GM12878 (cell line): ENCODE data around the gene ITSN2. TPM values are rescaled to one million over a fixed set of nuclear protein-coding genes. Genes with fewer than 3 reads are reported as not detected.

Experiments
- ATAC-seq: fragments of 200-7000 bp; cut with Tn5 transposase; 3 replicates; pipeline ENCODE4 v1.9.1; 2020; ENCODE audit warnings: mild to moderate bottlenecking, moderate library complexity
- BruUV-seq: library from RNA; stranded (reverse); fragments of 400-500 nt; replicated peaks from 2 replicates; lab custom pipeline; 2021; lab: Mats Ljungman, UMichigan
- CTCF ChIA-PET: fragments of 300-600 bp; sonication (Branson Sonifier 250); formaldehyde crosslinking; extraction: SDS; loops from one replicate; lab custom pipeline; 2021; ENCODE audit warnings: inconsistent platforms; lab: Yijun Ruan, JAX
- POLR2A ChIA-PET: fragments of 350-600 bp; formaldehyde crosslinking; extraction: SDS; loops from one replicate; lab custom pipeline; 2021; ENCODE audit warnings: inconsistent platforms; lab: Charles Lee
- RAD21 ChIA-PET: fragments of 300-600 bp; sonication (Branson Sonifier 250); formaldehyde crosslinking; loops from one replicate; lab custom pipeline; 2023; ENCODE audit warnings: antibody characterized with exemption; ENCODE audit not compliant: unreplicated experiment; lab: Charles Lee
- SMC1A ChIA-PET: fragments of 300-600 bp; sonication (Branson Sonifier 250); formaldehyde crosslinking; loops from one replicate; lab custom pipeline; 2023; ENCODE audit not compliant: unreplicated experiment, uncharacterized antibody; lab: Charles Lee
- DNase-seq: peaks from one replicate; pipeline ENCODE4 v3.0.0-alpha.2; 2011; ENCODE audit warnings: low read depth, low spot score
- FAIRE-seq: peaks from 3 replicates; lab custom pipeline; 2011; peaks lifted over from hg19 to GRCh38; lab: Jason Lieb, UNC
- H2AFZ ChIP-seq: 2 replicates; pipeline ENCODE4 v1.6.0; 2011; ENCODE audit warnings: low read depth, low read length, control low read depth; ENCODE audit not compliant: control insufficient read depth
- H3K27ac ChIP-seq: 2 replicates; pipeline ENCODE4 v1.5.1; 2011; ENCODE audit warnings: control low read depth; ENCODE audit not compliant: control insufficient read depth, insufficient read depth
- H3K27me3 ChIP-seq, 2 experiments: replicated peaks in 1 of 2; 2 replicates each; pipeline versions ENCODE4 v1.6.0 to v1.6.1; 2011; ENCODE audit warnings: low read length in 1 of 2; ENCODE audit not compliant: control insufficient read depth in 2 of 2, insufficient read depth in 2 of 2
- H3K36me3 ChIP-seq, 2 experiments: 2 replicates each; pipeline ENCODE4 v1.5.1; 2011; ENCODE audit warnings: low read length in 1 of 2; ENCODE audit not compliant: control insufficient read depth in 2 of 2, insufficient read depth in 2 of 2
- H3K4me1 ChIP-seq: 2 replicates; pipeline ENCODE4 v1.6.1; 2011; ENCODE audit warnings: mild to moderate bottlenecking, low read length, moderate library complexity, mixed read lengths; ENCODE audit not compliant: control insufficient read depth, insufficient read depth
- H3K4me2 ChIP-seq: 2 replicates; pipeline ENCODE4 v1.6.0; 2011; ENCODE audit warnings: control low read depth; ENCODE audit not compliant: control insufficient read depth, insufficient read depth
- H3K4me3 ChIP-seq: fragments of 200-600 bp; sonication (generic); 2 replicates; pipeline ENCODE4 v1.5.1; 2016
- H3K79me2 ChIP-seq: 2 replicates; pipeline ENCODE4 v1.6.0; 2011; ENCODE audit warnings: low read length; ENCODE audit not compliant: control insufficient read depth, insufficient read depth
- H3K9ac ChIP-seq: 2 replicates; pipeline ENCODE4 v1.8.0; 2011; ENCODE audit warnings: low read length, control low read depth, mixed read lengths; ENCODE audit not compliant: control insufficient read depth, insufficient read depth
- H3K9me3 ChIP-seq: replicated peaks from 3 replicates; pipeline ENCODE4 v1.5.1; 2011; ENCODE audit warnings: mild to moderate bottlenecking, low read length; ENCODE audit not compliant: control insufficient read depth, insufficient read depth
- H4K20me1 ChIP-seq: 2 replicates; pipeline ENCODE4 v1.6.0; 2011; ENCODE audit not compliant: control insufficient read depth, insufficient read depth
- CBX5 ChIP-seq: sonication (generic); IDR thresholded peaks from 2 replicates; pipeline ENCODE4 v1.6.1; 2016; ENCODE audit warnings: low read depth, moderate library complexity, mild to moderate bottlenecking, inconsistent platforms
- GABPA ChIP-seq: IDR thresholded peaks from 2 replicates; pipeline ENCODE4 v1.6.1; 2014; ENCODE audit warnings: antibody characterized with exemption, low read depth, mild to moderate bottlenecking, inconsistent platforms
- IKZF1 ChIP-seq: fragments of 450-650 bp; conservative IDR thresholded peaks from 2 replicates; pipeline ENCODE4 v1.6.1; 2017; ENCODE audit warnings: antibody characterized with exemption, mild to moderate bottlenecking
- MYB ChIP-seq: fragments of 150-350 bp; IDR thresholded peaks from 2 replicates; pipeline ENCODE4 v1.6.1; 2014; ENCODE audit warnings: mild to moderate bottlenecking, low read depth, low read length, borderline replicate concordance
- WRNIP1 ChIP-seq: IDR thresholded peaks from 2 replicates; pipeline ENCODE4 v1.6.1; 2011; ENCODE audit warnings: low read depth, low read length, improper control_type of control experiment, borderline replicate concordance
- WGBS: methylation state at CpG from one replicate; pipeline ENCODE4 v1.1.6; 2016; ENCODE audit warnings: low lambda C conversion rate; ENCODE audit not compliant: insufficient replicate concordance, insufficient coverage; ENCODE audit errors: missing lambda C conversion rate; 5-methylcytosine and 5-hydroxymethylcytosine counted together
- in situ Hi-C: fragments of 300-500 bp; cut with MboI; formaldehyde crosslinking; loops from 9 replicates; pipeline ENCODE4 v1.14.3; 2018; ENCODE audit warnings: mixed read lengths
- intact Hi-C: fragments of 100-400 bp; cut with micrococcal nuclease; formaldehyde crosslinking; loops from one replicate; pipeline ENCODE4 v1.14.2; 2022; ENCODE audit not compliant: unreplicated experiment
- polyA plus RNA-seq, 11 experiments: library from polyadenylated mRNA; depleted of rRNA in 4 of 11; unstranded in 6 of 11; stranded (reverse) in 5 of 11; fragments of >200 nt; fragmentation: Nextera tagmentation in 4 of 11; fragmentation: Illumina TruSeq in 1 of 11; extraction: Ambion mirVana in 4 of 11; extraction: Trizol in 1 of 11; gene quantifications; 1 replicate in 1 of 11; 2 replicates in 10 of 11; pipeline versions ENCODE4 v1.2.1 to v1.2.3, GENCODE V29; 2011 to 2016; ENCODE audit warnings: inconsistent platforms in 2 of 11, missing spikeins in 2 of 11, low read depth in 1 of 11
- total RNA-seq, 4 experiments: library from RNA; depleted of rRNA in 3 of 4; stranded (reverse); fragments of >200 nt in 3 of 4; fragmentation: Illumina TruSeq in 1 of 4; extraction: Trizol in 1 of 4; gene quantifications; 2 replicates each; pipeline versions ENCODE4 v1.2.1 to v1.2.3, GENCODE V29; 2013 to 2021
- TF ChIP-seq, protein P1 (sequence below): IDR thresholded peaks from 2 replicates; pipeline ENCODE4 v1.6.1; 2012; ENCODE audit warnings: low read depth, low read length, improper control_type of control experiment
- TF ChIP-seq, protein P2 (sequence below): fragments of 450-650 bp; IDR thresholded peaks from 2 replicates; pipeline ENCODE4 v1.6.1; 2017; ENCODE audit warnings: mild to moderate bottlenecking
- TF ChIP-seq, protein P3 (sequence below): fragments of 150-350 bp; IDR thresholded peaks from 2 replicates; pipeline ENCODE4 v1.6.1; 2014; ENCODE audit warnings: mild to moderate bottlenecking, low read depth, low read length
- TF ChIP-seq, protein P4 (sequence below): fragments of 450-650 bp; formaldehyde crosslinking; IDR thresholded peaks from 2 replicates; pipeline ENCODE4 v1.5.0; 2022; ENCODE audit warnings: mild to moderate bottlenecking, missing genetic modification characterization

The ITSN2 gene
- total and polyA plus RNA-seq, 10 of the 15 experiments (the other 5 are each of a cell fraction or from before 2014, with no cell fraction given), result 20.5 to 80.0 (median 54.7) TPM

DNA sequence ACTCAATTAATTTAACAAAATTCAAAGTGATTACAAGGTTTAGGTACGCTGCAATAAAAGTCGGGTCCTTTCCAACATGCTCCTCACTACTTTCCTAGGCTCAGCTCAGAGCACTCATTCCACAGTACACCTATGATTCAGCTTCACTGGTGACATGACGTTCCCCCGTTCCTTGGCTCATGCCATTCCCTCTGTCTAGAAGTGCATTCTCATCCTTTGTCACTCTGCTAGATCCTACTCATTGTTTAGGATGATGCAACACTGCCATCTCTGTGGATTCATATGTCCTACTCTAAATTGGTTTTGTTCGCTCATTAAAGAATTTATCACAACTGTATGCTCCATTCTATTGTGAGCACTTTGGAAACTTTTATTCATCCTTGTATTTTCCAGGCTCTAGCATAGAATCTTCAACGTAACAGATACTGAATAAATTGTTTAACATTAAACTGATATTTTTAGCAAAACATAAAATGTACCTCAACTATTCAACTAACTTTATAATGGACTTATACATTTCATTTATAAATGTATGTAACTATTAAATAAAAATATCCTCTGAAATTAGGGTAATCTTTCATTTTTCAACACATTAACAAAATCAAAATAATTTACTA is 106.9 kb downstream of the ITSN2 start (continued):
- TF ChIP-seq, protein P1, sequence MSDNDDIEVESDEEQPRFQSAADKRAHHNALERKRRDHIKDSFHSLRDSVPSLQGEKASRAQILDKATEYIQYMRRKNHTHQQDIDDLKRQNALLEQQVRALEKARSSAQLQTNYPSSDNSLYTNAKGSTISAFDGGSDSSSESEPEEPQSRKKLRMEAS, result no peak
- TF ChIP-seq IKZF1, result no peak
- TF ChIP-seq, protein P2, sequence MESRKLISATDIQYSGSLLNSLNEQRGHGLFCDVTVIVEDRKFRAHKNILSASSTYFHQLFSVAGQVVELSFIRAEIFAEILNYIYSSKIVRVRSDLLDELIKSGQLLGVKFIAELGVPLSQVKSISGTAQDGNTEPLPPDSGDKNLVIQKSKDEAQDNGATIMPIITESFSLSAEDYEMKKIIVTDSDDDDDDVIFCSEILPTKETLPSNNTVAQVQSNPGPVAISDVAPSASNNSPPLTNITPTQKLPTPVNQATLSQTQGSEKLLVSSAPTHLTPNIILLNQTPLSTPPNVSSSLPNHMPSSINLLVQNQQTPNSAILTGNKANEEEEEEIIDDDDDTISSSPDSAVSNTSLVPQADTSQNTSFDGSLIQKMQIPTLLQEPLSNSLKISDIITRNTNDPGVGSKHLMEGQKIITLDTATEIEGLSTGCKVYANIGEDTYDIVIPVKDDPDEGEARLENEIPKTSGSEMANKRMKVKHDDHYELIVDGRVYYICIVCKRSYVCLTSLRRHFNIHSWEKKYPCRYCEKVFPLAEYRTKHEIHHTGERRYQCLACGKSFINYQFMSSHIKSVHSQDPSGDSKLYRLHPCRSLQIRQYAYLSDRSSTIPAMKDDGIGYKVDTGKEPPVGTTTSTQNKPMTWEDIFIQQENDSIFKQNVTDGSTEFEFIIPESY, result no peak
- no peak for TF ChIP-seq GABPA
- TF ChIP-seq, protein P3, sequence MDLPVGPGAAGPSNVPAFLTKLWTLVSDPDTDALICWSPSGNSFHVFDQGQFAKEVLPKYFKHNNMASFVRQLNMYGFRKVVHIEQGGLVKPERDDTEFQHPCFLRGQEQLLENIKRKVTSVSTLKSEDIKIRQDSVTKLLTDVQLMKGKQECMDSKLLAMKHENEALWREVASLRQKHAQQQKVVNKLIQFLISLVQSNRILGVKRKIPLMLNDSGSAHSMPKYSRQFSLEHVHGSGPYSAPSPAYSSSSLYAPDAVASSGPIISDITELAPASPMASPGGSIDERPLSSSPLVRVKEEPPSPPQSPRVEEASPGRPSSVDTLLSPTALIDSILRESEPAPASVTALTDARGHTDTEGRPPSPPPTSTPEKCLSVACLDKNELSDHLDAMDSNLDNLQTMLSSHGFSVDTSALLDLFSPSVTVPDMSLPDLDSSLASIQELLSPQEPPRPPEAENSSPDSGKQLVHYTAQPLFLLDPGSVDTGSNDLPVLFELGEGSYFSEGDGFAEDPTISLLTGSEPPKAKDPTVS, result no peak

DNA sequence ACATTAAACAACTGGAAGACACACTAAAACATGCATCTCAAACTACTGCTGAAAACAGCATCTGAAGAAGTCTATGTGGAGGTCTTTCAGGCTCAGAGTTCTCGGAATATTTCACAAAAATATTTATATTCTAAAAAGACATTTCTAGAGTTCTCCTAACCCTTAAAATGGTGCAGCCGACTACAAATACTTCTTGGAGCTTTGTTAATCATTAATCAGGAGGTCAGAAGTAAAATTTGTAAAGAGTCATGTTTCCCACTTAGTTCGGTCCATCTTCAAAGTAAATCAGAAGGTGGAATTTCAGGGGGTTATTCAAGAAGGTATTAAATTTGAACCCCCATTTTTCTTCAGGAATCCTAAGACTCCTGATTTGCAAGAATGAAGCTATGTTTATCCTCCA is 112.7 kb downstream of the ITSN2 start:
- FAIRE-seq, result no peak
- Histone ChIP-seq H3K9me3 (no peaks in the 10 kb centered on the region), H4K20me1 (no peaks in the 10 kb centered on the region), H3K36me3 (peaks cover 6 to 22% of the 10 kb centered on the region in 2 experiments), H3K9ac (no peak overlapping the region), H3K79me2 (no peaks in the 10 kb centered on the region), H3K4me3 (no peak overlapping the region), H2AFZ (no peak overlapping the region), H3K27me3 (no peaks in the 10 kb centered on the region), H3K4me1 (no peaks in the 10 kb centered on the region), H3K27ac (no peak overlapping the region), H3K4me2 (no peak overlapping the region)
- RAD21 ChIA-PET, result no interaction called here
- POLR2A ChIA-PET, result interaction anchor here (0.6 kb wide), 1 partner anchor 155 kb away, joined by 3 read pairs; no protein-coding TSS in a partner anchor
- DNase-seq, result no peak
- SMC1A ChIA-PET, result interaction anchor here (1.2 to 1.5 kb wide), 2 partner anchors 9 to 11 kb away, joined by 3 read pairs; no protein-coding TSS in a partner anchor
- TF ChIP-seq CBX5, result no peak
- TF ChIP-seq, protein P4, sequence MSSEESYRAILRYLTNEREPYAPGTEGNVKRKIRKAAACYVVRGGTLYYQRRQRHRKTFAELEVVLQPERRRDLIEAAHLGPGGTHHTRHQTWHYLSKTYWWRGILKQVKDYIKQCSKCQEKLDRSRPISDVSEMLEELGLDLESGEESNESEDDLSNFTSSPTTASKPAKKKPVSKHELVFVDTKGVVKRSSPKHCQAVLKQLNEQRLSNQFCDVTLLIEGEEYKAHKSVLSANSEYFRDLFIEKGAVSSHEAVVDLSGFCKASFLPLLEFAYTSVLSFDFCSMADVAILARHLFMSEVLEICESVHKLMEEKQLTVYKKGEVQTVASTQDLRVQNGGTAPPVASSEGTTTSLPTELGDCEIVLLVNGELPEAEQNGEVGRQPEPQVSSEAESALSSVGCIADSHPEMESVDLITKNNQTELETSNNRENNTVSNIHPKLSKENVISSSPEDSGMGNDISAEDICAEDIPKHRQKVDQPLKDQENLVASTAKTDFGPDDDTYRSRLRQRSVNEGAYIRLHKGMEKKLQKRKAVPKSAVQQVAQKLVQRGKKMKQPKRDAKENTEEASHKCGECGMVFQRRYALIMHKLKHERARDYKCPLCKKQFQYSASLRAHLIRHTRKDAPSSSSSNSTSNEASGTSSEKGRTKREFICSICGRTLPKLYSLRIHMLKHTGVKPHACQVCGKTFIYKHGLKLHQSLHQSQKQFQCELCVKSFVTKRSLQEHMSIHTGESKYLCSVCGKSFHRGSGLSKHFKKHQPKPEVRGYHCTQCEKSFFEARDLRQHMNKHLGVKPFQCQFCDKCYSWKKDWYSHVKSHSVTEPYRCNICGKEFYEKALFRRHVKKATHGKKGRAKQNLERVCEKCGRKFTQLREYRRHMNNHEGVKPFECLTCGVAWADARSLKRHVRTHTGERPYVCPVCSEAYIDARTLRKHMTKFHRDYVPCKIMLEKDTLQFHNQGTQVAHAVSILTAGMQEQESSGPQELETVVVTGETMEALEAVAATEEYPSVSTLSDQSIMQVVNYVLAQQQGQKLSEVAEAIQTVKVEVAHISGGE, result no peak
- TF ChIP-seq WRNIP1, result no peak
- TF ChIP-seq MYB, result no peak
- intact Hi-C loops, result no loop called here
- in situ Hi-C loops, result no loop called here
- no TSS peak for BruUV-seq
- no peak for ATAC-seq
- 100% methylated on average over 3 of the region's 3 CpGs for WGBS
- CTCF ChIA-PET, result interaction anchor here (1.2 to 1.5 kb wide), 3 partner anchors 29 to 164 kb away, joined by 3 read pairs; no protein-coding TSS in a partner anchor
